HG03565 (cell line): ENCODE results near the gene FAM168A.

Experiments
- ATAC-seq: cut with Tn5 transposase; IDR thresholded peaks from one replicate; pipeline ENCODE4 v1.9.1; 2021; ENCODE audit warnings: mild to moderate bottlenecking, moderate library complexity; ENCODE audit not compliant: unreplicated experiment

FAM168A gene

DNA sequence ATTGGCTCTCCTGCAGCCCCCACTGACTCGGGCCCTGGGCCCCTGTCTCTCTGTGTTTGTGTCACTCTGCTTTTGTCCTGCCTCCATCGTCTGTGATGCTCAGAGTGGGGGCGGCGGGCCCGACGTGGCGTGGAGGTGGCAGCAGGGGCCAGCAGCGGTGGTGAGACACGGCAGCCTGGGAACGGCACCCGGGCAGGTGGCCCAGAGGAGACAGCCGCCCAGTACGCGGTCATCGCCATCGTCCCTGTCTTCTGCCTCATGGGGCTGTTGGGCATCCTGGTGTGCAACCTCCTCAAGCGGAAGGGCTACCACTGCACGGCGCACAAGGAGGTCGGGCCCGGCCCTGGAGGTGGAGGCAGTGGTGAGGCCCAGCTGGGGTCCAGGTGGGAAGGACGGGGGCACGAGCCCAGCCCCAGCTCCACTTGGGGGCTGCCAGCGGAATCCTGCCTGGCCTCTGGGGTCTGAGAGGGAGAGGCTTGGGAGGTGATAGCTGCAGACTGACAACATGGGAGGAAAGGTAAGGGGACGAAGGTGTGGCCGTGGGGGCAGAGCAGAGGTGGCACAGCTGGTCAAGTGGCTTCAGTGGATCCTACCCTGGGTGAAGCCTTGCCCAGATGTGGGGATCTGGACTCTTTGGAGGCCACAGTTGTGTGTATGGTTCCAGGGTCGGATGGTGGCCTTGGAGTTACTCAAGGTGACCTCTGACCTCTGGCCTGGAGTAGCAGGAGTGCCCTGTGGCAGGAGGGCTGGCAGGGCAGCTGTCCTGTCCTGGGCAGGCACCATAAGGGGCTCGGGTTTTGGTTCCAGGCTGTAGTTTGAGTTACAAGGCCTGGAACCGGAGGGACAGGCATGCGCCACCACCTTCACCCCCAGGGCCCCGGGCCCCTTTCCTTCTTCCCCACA, 205.6 kb downstream of the FAM168A start:
- no peak for ATAC-seq

DNA sequence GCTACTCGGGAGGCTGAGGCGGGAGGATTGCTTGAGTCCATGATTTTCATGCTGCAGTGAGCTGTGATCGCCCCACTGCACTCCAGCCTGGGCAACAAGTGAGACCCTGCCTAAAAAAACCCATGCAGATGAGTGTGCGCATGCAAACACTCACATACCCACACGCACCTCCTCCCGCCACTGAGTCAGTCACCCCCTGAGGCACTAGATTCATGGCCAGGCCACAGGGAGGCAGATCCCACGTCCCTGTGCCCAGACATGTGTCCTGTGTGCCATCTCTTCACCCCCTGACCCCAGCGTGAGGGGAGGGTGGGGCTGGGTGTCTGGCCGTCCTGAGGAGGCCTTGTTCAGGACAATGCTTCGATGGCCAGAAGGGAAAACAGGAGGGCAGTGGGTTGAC, 206.2 kb downstream of the FAM168A start:
- ATAC-seq = no peak

DNA sequence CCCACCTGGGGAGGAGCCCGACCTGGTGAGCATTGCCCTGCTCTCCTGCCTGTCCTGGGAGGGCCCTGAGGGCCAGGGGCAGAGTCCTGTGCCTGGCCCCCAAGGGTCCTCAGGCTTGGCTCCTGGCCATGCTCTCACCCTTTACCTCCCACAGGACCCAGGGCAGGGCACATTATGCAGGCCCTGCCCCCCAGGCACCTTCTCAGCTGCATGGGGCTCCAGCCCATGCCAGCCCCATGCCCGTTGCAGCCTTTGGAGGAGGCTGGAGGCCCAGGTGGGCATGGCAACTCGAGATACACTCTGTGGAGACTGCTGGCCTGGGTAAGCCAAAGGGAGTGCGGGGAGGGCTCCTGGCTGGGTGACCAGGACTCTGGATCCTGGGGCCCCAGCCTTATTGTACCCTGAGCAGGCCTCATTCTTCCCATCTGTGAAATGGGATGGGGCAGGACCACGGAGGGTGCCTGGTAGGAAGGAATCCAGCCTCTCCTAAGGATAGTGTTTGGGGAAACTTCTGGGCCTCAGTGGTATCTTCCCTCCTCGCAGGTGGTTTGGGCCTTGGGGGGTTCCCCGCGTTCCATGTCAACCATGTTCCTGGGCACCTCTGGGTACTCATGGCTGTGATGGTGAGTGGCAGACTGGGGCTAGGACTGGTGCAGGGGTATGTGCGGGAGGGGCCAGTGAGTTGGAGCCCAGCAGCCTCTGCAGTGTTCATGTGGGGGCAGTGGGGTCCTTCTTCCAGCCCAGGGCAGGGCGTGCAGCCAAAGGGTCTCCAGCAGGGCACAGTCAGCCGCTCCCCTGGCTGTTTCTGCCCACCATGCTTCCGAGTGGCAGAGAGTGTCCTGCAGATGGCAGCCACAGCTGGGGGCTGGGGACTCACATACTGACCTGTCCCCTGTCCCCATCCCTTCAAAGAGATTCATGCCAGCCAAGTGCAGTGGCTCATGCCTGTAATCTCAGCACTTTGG, 207.0 kb downstream of the FAM168A start:
- ATAC-seq = no peak

DNA sequence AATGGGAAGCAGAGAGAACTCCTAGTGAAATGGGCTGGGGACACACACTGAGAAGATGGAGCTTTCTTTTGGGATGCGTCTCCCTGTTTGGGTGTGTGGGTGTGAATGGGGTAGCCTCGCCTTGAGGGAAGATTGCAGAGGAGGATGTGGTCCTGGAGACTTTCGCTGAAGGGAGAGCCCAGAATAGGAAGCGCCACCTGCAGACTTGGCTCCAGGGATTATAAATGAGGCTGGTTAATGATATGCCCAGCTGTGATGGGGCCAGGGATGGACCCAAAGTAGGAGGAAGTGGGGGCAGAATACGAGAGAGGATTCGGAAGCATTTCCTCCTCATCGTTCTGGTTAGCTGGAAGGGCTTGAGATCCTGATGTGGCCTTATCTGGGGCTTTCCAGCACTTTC, 208.0 kb downstream of the FAM168A start:
- no peak for ATAC-seq

DNA sequence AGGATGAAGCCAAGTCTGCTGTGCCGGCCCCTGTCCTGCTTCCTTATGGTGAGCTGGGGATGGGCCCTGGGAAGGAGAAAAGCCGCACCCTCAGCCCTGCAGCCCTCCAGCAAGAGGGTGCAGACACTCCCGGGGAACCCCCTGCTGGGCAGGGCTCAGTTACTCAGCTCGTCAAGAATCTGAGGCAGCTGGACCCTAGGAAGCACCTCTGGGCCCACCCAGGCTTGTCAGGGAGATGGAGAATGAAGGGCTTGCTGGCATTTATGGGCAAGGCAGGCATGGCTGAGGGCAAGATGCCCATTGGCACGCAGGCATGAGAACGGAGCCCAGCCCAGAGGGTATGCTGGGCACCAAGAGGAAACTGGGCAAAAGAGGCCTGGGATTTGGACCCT, 208.8 kb downstream of the FAM168A start:
- ATAC-seq = no peak

DNA sequence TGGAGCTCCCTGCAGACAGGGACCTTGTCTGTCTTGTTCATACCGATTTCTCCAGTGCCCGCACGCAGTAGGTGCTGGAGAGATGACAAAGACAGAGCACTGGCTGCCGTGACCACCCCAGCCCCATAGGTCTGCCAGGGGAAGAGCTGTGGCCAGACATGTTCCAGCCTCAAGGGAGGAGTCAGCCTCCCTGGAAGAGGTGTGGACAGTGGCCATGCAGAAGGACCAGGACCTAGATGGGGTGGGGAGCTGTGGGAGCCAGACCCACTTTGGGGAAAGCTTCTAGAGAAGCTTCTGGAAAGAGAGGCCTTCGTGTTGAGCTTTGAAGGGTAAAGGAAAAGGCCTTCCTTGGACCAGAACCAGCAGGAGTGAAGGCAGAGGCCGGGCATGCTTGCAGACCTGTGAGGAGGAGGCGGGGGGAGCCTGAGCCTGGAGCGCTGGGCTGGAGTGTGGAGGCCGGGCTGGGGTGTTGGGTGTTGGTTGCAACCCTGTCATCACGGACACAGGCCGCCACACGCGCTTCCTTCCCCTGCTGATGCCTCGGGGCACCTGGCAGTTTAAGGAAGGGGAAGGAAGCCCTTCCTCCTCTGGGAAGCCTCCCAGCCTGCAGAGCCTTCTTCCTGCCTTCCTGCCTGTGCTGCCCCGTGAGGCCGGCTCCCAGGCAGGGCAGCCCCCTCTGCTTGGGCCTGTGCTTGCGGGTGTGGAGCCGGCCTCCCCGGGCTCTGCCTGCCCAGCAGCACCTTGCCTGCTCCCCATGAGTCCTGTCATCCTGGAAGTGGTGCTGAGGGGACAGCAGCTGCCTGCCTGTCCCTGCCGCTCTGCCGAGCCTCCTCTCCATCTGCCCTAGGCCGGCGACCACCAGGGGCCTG, 209.4 kb downstream of the FAM168A start:
- ATAC-seq = no peak

DNA sequence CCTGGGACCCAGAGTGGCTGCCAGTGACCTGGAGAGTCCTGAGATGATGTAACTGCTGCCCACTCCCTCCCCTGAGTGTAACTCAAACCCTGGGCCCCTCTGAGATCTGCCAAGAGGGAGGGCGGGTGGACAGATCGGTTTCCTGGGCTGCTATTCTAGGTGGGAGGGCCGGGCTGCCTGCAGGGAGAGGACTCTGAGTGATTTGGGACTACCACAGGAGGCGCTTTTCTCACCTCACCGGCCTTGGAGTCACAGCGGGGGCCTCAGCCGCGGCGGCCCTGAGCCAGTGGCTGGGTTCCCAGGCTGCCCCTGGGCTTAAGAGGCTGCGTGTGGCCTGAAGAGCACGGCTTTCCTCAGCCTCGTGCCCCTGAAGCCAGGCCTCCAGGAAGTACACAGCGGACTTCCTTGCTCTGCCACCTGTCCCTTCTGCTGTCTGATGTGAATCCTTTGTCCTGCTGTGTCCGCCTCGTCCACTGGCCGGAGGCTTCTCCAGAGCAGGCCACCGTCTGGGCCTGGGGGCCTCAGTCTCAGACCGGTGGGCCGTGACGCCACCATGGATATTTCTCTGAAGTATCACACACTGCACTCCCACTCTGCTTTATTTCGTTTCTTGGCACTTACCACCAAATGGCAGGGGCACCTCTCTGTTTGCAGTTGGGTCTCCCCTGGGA, 210.2 kb downstream of the FAM168A start:
- no peak for ATAC-seq

DNA sequence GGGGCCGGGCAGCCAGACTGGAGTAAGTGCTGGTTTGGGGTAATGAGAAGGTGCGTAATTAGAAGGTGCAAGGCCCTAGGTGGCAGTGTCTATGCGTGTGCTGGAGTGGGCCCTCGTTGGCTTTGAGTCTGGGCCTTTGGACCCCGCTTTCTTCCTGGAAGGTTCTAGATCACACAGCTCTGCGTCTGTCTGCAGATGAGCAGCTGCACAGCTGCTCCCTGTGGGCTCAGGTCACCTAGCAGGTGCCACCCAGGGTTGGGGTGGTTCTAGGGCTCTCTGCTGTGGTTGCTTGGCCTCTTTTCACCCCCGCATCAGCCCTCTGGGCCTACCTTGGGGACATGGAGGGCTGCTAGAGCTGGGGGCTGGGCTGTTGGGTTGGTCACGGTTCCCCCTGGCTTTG, 211.4 kb downstream of the FAM168A start:
- ATAC-seq = no peak

DNA sequence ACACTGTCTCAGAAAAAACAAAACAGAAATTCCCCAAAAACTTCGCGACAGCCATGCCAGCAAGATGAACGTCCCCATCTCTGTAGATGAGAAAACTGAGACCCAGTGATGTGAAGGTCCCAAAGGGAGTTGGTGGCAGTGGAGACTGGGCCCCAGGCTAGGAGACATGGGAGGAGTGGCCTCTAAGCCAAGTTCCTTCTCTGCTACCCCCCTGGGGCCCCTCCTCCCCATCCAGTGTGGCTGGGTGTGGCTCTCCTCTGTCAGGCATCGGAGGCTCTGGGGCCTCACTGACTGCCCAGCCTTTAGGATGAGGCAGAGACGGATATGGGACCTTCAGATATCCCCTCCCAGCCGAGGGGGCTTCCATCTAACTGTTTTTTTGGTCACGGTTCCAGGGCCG, 211.9 kb downstream of the FAM168A start:
- no peak for ATAC-seq

DNA sequence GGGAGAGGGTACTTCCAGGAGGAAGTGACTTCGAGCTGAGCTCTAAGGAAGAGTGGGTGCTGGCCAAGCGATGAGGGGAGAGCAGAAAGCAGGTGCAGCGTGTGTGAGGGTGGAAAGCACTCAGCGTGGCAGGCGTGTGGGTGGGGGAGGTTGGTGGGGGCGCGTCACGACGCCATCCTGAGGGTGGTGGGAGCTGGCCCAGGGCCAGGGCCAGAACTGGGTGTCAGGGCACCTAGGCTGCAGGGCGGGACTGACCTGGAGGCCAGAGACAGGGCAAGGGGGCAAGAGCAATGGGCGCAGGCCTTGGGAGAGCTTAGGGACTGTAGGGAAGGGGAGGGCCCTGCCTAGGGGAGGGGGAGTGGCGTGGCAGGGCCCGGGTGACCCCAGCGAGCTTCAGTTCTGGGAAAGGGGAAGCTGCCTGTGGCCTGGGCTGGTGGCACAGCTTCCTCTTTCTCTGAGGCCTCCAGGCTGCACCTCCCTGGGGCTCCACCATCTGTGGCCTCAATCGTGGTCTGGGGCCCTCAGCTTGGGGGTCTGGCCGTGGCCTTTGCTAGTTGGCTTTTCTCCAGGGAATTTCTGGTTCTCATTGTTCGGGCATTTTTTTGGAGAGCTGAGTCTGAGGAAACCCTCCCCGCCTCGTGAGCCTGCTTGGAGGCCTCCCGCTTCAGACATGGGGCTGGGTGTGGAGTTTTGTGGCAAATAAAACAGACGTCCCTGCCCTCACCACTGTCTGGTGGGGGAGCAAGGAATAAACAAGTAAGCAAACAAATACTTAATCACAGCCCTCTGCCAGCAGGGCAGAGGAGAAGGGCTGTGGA, 212.8 kb downstream of the FAM168A start:
- peak; percentile 30 for ATAC-seq

DNA sequence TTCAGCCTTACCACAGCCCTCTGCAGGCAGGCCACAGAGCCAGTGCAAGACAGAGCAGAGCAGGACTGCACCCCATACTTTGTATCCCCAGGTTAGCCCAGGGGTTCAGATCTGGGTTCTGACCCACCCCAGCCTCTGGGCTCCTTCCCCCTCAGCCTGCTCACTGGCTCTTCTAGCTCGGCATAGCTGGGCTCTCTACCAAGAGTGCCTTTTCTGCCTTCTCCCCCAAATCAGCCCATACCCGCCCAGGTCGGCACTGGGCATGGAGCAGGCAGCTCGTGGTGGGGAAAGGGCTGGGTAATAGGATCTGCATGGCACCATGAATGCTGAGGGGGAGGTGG, 213.4 kb downstream of the FAM168A start:
- no peak for ATAC-seq

DNA sequence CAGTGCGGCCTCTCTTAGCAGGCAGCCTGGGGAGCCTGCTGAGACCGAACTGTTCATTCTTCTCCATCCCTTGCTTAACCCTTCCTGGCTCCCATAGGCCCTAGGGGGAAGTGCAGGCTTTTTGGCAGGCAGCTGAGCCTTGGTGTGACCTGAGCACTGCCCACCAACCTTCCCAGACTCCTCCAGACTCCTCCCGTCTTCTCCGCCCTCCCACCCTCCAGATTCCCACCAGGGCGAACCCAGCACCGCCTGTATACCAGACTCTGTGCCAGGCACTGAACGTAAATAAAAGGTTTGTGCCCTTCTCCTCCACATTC, 213.8 kb downstream of the FAM168A start:
- no peak for ATAC-seq

DNA sequence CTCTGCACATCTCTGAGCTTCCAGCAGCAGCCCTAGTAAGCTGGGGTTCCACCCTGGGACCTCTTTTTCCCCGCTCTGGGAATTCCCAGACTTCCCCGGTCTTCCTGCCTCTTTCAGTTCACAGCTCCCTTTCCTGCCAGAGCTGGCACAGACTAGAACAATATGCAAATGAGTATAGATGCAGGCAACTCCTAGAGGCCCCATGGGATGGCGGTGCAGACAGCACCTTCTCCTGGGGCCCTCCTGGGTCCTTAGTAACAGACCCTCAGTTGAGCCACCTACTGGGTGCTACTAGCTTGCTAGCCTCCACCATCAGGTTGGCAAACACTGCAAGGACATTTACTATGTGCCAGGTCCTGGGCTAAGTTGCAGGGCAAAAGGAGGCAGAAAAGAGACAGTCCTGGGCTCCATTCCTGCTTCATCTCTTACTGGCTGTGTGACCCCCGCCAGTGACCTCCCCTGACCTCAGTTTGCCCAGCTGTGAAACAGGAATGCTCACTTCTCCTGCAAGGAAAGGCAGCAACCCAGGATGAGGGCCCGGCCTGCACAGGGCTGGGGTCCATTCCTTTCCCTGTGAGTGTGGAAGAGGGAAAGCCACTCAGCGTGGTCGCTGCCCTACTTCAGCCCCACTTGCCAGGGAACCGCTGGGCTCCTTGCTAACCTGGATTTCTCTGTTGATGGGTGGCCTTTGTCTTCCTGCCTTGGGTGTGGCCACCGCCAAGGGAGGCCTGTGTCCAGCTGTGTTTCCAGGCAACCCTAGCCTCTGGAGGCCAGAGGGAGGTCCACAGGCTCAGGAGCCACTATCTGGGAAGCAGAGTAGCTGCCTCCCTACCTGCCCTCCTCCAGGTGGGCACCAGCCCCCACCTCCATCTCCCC, 214.4 kb downstream of the FAM168A start:
- no peak for ATAC-seq

DNA sequence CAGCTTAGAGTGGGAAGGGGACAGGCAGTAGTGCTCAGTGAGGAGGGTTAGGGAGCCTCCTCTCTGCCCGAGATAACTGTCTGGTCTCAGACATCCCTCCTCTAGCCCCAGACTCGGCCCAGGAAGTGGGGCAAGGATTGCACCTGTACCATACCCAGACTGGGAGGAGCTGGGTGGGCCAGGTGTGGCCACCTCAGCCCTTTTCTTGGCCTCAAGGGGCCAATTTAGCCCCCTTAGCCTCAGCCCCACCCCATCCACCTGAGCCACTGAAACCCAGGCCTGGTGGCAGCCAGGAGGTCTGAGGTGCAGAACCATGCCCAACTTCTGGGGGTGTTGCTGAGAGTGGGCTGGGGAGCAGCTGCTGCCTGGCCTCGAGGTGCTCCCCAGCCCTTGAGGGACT, 215.2 kb downstream of the FAM168A start:
- no peak for ATAC-seq

DNA sequence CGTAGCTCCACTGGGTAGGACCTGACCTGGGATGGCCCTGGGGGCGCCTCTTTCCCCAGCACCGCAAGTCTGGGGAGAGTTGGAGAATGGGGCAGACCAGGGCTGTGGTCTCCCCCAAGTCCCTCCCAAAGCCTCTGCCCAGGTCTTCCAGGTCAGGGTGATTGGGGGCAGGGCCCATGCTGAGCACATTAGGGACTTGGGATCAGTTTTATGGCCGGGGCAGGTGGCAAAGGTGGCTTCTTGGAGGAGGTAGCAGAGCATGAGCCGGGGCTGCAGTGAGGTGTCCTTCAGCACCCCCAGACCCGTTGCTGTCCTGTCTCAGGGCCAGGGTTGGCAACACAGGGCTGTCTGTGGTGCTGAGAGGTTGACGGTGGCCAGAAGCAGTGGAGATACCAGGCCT, 215.7 kb downstream of the FAM168A start:
- no peak for ATAC-seq

DNA sequence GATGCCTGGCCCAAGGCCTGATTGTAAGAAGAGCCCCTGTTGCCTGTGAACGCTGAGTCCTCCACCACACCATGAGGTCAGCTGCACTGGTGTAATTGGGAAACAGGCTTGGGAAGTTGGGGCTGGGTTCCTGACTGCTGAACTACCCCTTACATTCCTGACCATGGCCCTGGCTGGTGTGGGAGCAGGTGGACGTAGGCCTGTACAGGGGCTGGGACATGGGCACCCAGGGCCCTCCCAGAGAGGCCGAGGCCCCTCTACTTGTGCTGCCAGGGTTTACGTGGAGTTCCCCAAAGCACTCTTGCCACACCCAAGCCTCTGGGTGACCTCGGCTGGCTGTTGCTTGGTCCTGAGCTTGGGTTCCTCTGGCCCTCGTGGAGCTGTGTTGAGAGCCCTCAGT, 216.3 kb downstream of the FAM168A start:
- ATAC-seq = no peak

DNA sequence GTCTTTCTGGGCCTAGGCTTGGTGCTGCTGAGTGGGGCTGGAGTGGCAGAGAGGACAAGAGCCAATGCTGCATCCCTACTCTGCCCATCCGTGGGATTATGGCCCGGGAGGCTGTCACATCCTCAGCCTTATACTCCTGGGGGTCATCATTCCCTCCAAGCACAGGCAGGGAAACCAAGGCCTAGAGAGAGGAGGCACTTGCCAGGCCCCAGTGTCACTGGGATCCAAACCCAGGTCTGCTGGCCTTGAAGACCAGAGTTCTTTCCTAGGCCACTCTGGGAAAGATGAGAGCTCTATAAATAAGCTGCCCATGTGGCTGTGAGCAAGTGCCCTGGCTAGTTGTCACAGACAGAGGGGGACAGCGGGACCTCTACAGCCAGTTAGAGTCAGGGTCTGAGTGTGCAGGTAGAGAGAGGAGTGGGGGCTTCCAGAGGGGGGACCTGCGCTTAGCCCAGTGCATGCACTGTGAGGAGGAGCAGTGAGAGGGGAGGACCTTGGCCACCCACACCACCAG, 217.0 kb downstream of the FAM168A start:
- ATAC-seq = no peak

DNA sequence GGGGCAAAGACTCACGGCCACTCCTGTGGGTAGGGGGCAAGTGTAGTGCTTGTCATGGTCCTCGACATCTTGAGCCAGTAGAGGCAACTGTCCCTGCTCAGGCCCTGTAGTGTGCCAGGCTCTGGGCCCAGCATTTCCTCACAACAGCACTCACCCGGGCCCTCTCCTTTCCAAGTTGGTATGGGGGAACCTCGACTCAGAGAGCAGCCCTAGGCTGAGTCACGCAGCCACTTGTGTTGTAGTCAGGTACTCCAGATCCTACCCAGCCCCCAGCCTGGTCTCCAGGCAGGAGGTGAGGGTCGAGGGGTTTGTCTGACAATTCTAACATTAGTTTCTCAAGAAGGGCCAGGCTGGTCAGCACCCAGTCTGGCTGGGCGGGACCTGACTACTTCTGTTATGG, 217.6 kb downstream of the FAM168A start:
- no peak for ATAC-seq
